H1 (cell line): ENCODE measurements around the gene NGFR. TPM values are rescaled to one million over a fixed set of nuclear protein-coding genes. Genes with fewer than 3 reads are reported as not detected.

Experiments
- CTCF ChIA-PET: fragments of 300-600 bp; sonication (Branson Sonifier 250); formaldehyde crosslinking; loops from one replicate; lab custom pipeline; 2021; ENCODE audit not compliant: partially characterized antibody; lab: Charles Lee
- POLR2A ChIA-PET: fragments of 300-600 bp; sonication (Branson Sonifier 250); formaldehyde crosslinking; loops from one replicate; lab custom pipeline; 2021; ENCODE audit warnings: inconsistent platforms; ENCODE audit not compliant: partially characterized antibody; lab: Charles Lee
- DNase-seq, 2 experiments: peaks; one replicate each; pipeline versions ENCODE4 v3.0.0 to v3.0.0-alpha.2; 2010 to 2022; ENCODE audit warnings: low spot score in 2 of 2, low read depth in 1 of 2, mixed read lengths in 1 of 2
- FAIRE-seq: peaks from 2 replicates; lab custom pipeline; 2011; peaks lifted over from hg19 to GRCh38; lab: Jason Lieb, UNC
- H2AFZ ChIP-seq: 2 replicates; pipeline ENCODE4 v1.8.1; 2012; ENCODE audit warnings: low read length, inconsistent platforms
- H2AK5ac ChIP-seq: 2 replicates; pipeline ENCODE4 v1.6.1; 2013; ENCODE audit warnings: low read depth, low read length
- H2BK120ac ChIP-seq: replicated peaks from 2 replicates; pipeline ENCODE3; 2013; ENCODE audit warnings: low read depth, low read length, inconsistent platforms
- H2BK12ac ChIP-seq: 2 replicates; pipeline ENCODE4 v1.6.1; 2013; ENCODE audit warnings: low read depth, low read length
- H2BK15ac ChIP-seq: 2 replicates; pipeline ENCODE4 v1.6.1; 2013; ENCODE audit warnings: low read length
- H2BK20ac ChIP-seq: 2 replicates; pipeline ENCODE4 v1.6.1; 2013; ENCODE audit warnings: low read length
- H2BK5ac ChIP-seq: 2 replicates; pipeline ENCODE4 v1.6.1; 2013; ENCODE audit warnings: low read depth, low read length
- H3K14ac ChIP-seq: 2 replicates; pipeline ENCODE4 v1.6.1; 2013; ENCODE audit warnings: inconsistent platforms; ENCODE audit not compliant: insufficient read length
- H3K18ac ChIP-seq: 2 replicates; pipeline ENCODE4 v1.6.1; 2013; ENCODE audit warnings: low read length; ENCODE audit errors: extremely low read depth
- H3K23ac ChIP-seq: 2 replicates; pipeline ENCODE4 v1.6.1; 2013; ENCODE audit warnings: inconsistent platforms; ENCODE audit not compliant: insufficient read length
- H3K23me2 ChIP-seq: 2 replicates; pipeline ENCODE4 v1.6.1; 2013; ENCODE audit warnings: low read depth, low read length
- H3K27ac ChIP-seq: 2 replicates; pipeline ENCODE4 v1.6.1; 2011; ENCODE audit warnings: low read depth, low read length, inconsistent platforms
- H3K27me3 ChIP-seq, 4 experiments: replicated peaks in 1 of 4; 1 replicate in 1 of 4; 2 replicates in 3 of 4; pipeline versions ENCODE4 v1.6.1 to v1.8.1; 2011 to 2013; ENCODE audit warnings: low read length in 3 of 4, mild to moderate bottlenecking in 3 of 4, inconsistent platforms in 2 of 4, mixed read lengths in 2 of 4, moderate library complexity in 1 of 4; ENCODE audit not compliant: control insufficient read depth in 3 of 4, insufficient read depth in 3 of 4; ENCODE audit errors: extremely low read depth in 1 of 4
- H3K36me3 ChIP-seq, 4 experiments: 2 replicates each; pipeline versions ENCODE4 v1.6.1 to v1.8.1; 2011 to 2013; ENCODE audit warnings: mild to moderate bottlenecking in 4 of 4, low read length in 3 of 4, moderate library complexity in 2 of 4, control low read depth in 1 of 4, inconsistent platforms in 1 of 4; ENCODE audit not compliant: insufficient read depth in 4 of 4, control insufficient read depth in 2 of 4
- H3K4ac ChIP-seq: replicated peaks from 2 replicates; pipeline ENCODE3; 2013; ENCODE audit warnings: low read length, low read depth, mixed read lengths, inconsistent platforms; ENCODE audit not compliant: insufficient read length
- H3K4me1 ChIP-seq, 4 experiments: replicated peaks in 1 of 4; 1 replicate in 1 of 4; 2 replicates in 3 of 4; pipeline versions ENCODE4 v1.6.1 to v1.8.1; 2011 to 2013; ENCODE audit warnings: low read length in 3 of 4, inconsistent platforms in 2 of 4, mixed read lengths in 1 of 4; ENCODE audit not compliant: insufficient read depth in 4 of 4, control insufficient read depth in 3 of 4
- H3K4me2 ChIP-seq, 2 experiments: 2 replicates each; pipeline versions ENCODE4 v1.6.1 to v1.8.1; 2011 to 2013; ENCODE audit warnings: low read depth in 2 of 2, low read length in 2 of 2, control low read depth in 1 of 2, inconsistent platforms in 1 of 2, mild to moderate bottlenecking in 1 of 2; ENCODE audit not compliant: insufficient read depth in 1 of 2
- H3K4me3 ChIP-seq, 4 experiments: fragments of 200-600, 300-600 bp in 1 of 4; sonication (generic), shearing (Covaris generic), sonication (Bioruptor Twin) in 1 of 4; 2 replicates each; pipeline versions ENCODE4 v1.5.1 to v1.8.1; 2011 to 2016; ENCODE audit warnings: low read length in 4 of 4, low read depth in 3 of 4, control low read depth in 2 of 4, inconsistent platforms in 2 of 4, mild to moderate bottlenecking in 2 of 4, mixed read lengths in 1 of 4, moderate library complexity in 1 of 4; ENCODE audit not compliant: insufficient read depth in 2 of 4; ENCODE audit errors: extremely low read depth in 1 of 4
- H3K56ac ChIP-seq: replicated peaks from 2 replicates; pipeline ENCODE3; 2013; ENCODE audit warnings: low read depth, mild to moderate bottlenecking, mixed read lengths, low read length, inconsistent platforms; ENCODE audit not compliant: insufficient read length
- H3K79me1 ChIP-seq: 2 replicates; pipeline ENCODE4 v1.6.1; 2013; ENCODE audit warnings: low read depth, low read length, control low read depth
- H3K79me2 ChIP-seq, 2 experiments: 2 replicates each; pipeline versions ENCODE4 v1.6.1 to v1.8.1; 2012 to 2013; ENCODE audit warnings: low read length in 2 of 2, mild to moderate bottlenecking in 2 of 2, inconsistent platforms in 1 of 2; ENCODE audit not compliant: insufficient read depth in 2 of 2, control insufficient read depth in 1 of 2
- H3K9ac ChIP-seq, 4 experiments: replicated peaks in 1 of 4; 1 replicate in 1 of 4; 2 replicates in 3 of 4; pipeline versions ENCODE4 v1.6.1 to v1.8.1; 2011 to 2013; ENCODE audit warnings: low read depth in 3 of 4, low read length in 3 of 4, control low read depth in 2 of 4, mild to moderate bottlenecking in 2 of 4, moderate library complexity in 2 of 4, inconsistent platforms in 1 of 4; ENCODE audit errors: extremely low read depth in 1 of 4
- H3K9me3 ChIP-seq, 2 experiments: 2 replicates each; pipeline versions ENCODE4 v1.6.1 to v1.8.1; 2012 to 2013; ENCODE audit warnings: mild to moderate bottlenecking in 2 of 2, moderate library complexity in 2 of 2, control low read depth in 1 of 2, inconsistent platforms in 1 of 2, low read depth in 1 of 2, low read length in 1 of 2, mixed read lengths in 1 of 2; ENCODE audit not compliant: insufficient read depth in 2 of 2
- H4K20me1 ChIP-seq, 2 experiments: replicated peaks in 1 of 2; 2 replicates each; pipeline versions ENCODE3 to v1.8.1; 2011 to 2013; ENCODE audit warnings: inconsistent platforms in 2 of 2, low read length in 2 of 2, mild to moderate bottlenecking in 1 of 2; ENCODE audit not compliant: insufficient read depth in 2 of 2, control insufficient read depth in 1 of 2
- H4K5ac ChIP-seq: 2 replicates; pipeline ENCODE4 v1.6.1; 2013; ENCODE audit warnings: low read length, low read depth, mixed read lengths, inconsistent platforms; ENCODE audit not compliant: insufficient read length
- H4K8ac ChIP-seq: 2 replicates; pipeline ENCODE4 v1.8.0; 2013; ENCODE audit warnings: mild to moderate bottlenecking, moderate library complexity, low read length, inconsistent platforms; ENCODE audit not compliant: insufficient read depth; ENCODE audit errors: extremely low read depth
- H4K91ac ChIP-seq: replicated peaks from 2 replicates; pipeline ENCODE3; 2013; ENCODE audit warnings: low read length, mixed read lengths, inconsistent platforms; ENCODE audit not compliant: insufficient read length
- E2F6 ChIP-seq: IDR thresholded peaks from 2 replicates; pipeline ENCODE4 v1.6.1; 2012; ENCODE audit warnings: inconsistent platforms
- EZH2 ChIP-seq: fragments of 200-600 bp; sonication (generic); IDR thresholded peaks from 2 replicates; pipeline ENCODE4 v1.7.1; 2012; ENCODE audit warnings: low read depth, mild to moderate bottlenecking, moderate library complexity, low read length, inconsistent platforms; ENCODE audit not compliant: severe bottlenecking
- KDM4A ChIP-seq: IDR thresholded peaks from one replicate; pipeline ENCODE4 v1.7.1; 2012; ENCODE audit warnings: low read depth, mild to moderate bottlenecking, moderate library complexity, low read length, inconsistent platforms; ENCODE audit not compliant: severe bottlenecking
- MAX ChIP-seq: IDR thresholded peaks from 2 replicates; pipeline ENCODE4 v1.6.1; 2012; ENCODE audit warnings: inconsistent platforms
- RAD21 ChIP-seq, 2 experiments: IDR thresholded peaks in 1 of 2; conservative IDR thresholded peaks in 1 of 2; 2 replicates each; pipeline ENCODE4 v1.6.1; 2011; ENCODE audit warnings: low read depth in 2 of 2, low read length in 2 of 2, improper control_type of control experiment in 1 of 2, inconsistent platforms in 1 of 2, mild to moderate bottlenecking in 1 of 2, moderate library complexity in 1 of 2
- SP4 ChIP-seq: IDR thresholded peaks from 2 replicates; pipeline ENCODE4 v1.6.1; 2012; ENCODE audit warnings: low read length, inconsistent platforms
- WGBS, 2 experiments: shearing (Covaris generic) in 1 of 2; methylation state at CpG; one replicate each; pipeline versions ENCODE4 v1.1.6 to v1.1.7; 2013 to 2015; ENCODE audit warnings: low lambda C conversion rate in 2 of 2, mixed read lengths in 2 of 2, inconsistent platforms in 1 of 2, low coverage in 1 of 2, missing lambda C conversion rate in 1 of 2; ENCODE audit not compliant: insufficient replicate concordance in 2 of 2, insufficient coverage in 1 of 2, insufficient read length in 1 of 2; ENCODE audit errors: extremely low coverage in 1 of 2, missing lambda C conversion rate in 1 of 2; 5-methylcytosine and 5-hydroxymethylcytosine counted together
- polyA plus RNA-seq, 7 experiments: library from polyadenylated mRNA; depleted of rRNA in 3 of 7; stranded (reverse) in 5 of 7; unstranded in 2 of 7; fragments of >200 nt in 5 of 7; fragments of 200-250 nt in 2 of 7; gene quantifications; 1 replicate in 5 of 7; 2 replicates in 1 of 7; 4 replicates in 1 of 7; pipeline versions ENCODE4 v1.2.1 to v1.2.3, GENCODE V29; 2011 to 2013; ENCODE audit warnings: missing spikeins in 2 of 7, mixed read lengths in 2 of 7
- total RNA-seq: library from RNA; stranded (reverse); fragmentation: NEBNext Ultra II Directional; extraction: Animal tissue kit (Norgen Biotek cat#: 25700); gene quantifications from 2 replicates; pipeline ENCODE4 v1.2.1, GENCODE V29; 2021

Gene NGFR
- total and polyA plus RNA-seq, 2 of the 8 experiments (the other 6 are each of a cell fraction or from before 2014, with no cell fraction given), result 8.1 to 10.3 TPM

- CTCF ChIA-PET, result interaction anchor here (0.7 to 4.2 kb wide), 13 partner anchors 8 to 86 kb away, joined by 3 to 37 read pairs (median 5); partner anchors contain the start of gene NGFR
These were observed 25.0 kb upstream of the NGFR start for GRCh38 chr17:49469831-49470810.

More at GRCh38 chr17:49469831-49470810, 25.0 kb upstream of the NGFR start:
- TF ChIP-seq EZH2 (peak; percentile 41), E2F6 (peak; percentile 46), SP4 (no peak), MAX (peak; percentile 58; the same call in 1 of the 2 replicates), RAD21 (IDR thresholded peaks at IDR 0.05 in 1 of 2, conservative IDR thresholded peaks at IDR 0.05 in 1 of 2; ENCODE audit: low read depth in 2 of 2, low read length in 2 of 2) (no peak), KDM4A (peak; percentile 87)
- TF ChIP-seq, all 59 proteins: peak for 4
- H3K23ac ChIP-seq, result no peak overlapping the region
- H3K4me1 ChIP-seq, result peaks cover 7 to 17% (median 12%) of the 10 kb centered on the region in 4 experiments
- peak overlapping the region in 1 of 4 experiments; percentile 57; a peak in 1 of 7 replicates for H3K9ac ChIP-seq
- H2BK5ac ChIP-seq, result no peak overlapping the region
- H3K79me1 ChIP-seq, result no peaks in the 10 kb centered on the region
- peak overlapping the region; percentile 60 for H3K18ac ChIP-seq
- FAIRE-seq (no peak), DNase-seq (peak in 1 of 2 experiments; percentile 80)
- no peaks in the 10 kb centered on the region for H3K79me2 ChIP-seq
- H2AK5ac ChIP-seq, result no peak overlapping the region
- peaks cover 3 to 35% (median 34%) of the 10 kb centered on the region in 4 experiments for H3K27me3 ChIP-seq
- 13% methylated on average over 33 of the region's 52 CpGs; no CpG with 5 or more reads in 1 of the 2 experiments for WGBS, 2 experiments
- H3K14ac ChIP-seq, result no peak overlapping the region
- H3K36me3 ChIP-seq, result no peaks in the 10 kb centered on the region
- no peak overlapping the region for H2BK120ac ChIP-seq
- H4K8ac ChIP-seq, result no peak overlapping the region; the same call in none of the 2 replicates
- no peak overlapping the region for H2BK15ac ChIP-seq
- no peak overlapping the region for H4K91ac ChIP-seq
- peak overlapping the region; percentile 91 for H3K4me2 ChIP-seq
- no peak overlapping the region for H4K5ac ChIP-seq
- H2BK12ac ChIP-seq, result peak overlapping the region; percentile 6; the same call in 1 of the 2 replicates
- H3K27ac ChIP-seq, result no peak overlapping the region
- no peak overlapping the region for H2BK20ac ChIP-seq
- peaks cover 11% of the 10 kb centered on the region for H3K23me2 ChIP-seq
- peak overlapping the region; percentile 45 to 73 (median 53) for H3K4me3 ChIP-seq
- no peak overlapping the region for H3K56ac ChIP-seq
- H4K20me1 ChIP-seq, result no peaks in the 10 kb centered on the region
- peaks cover 0 to 3% of the 10 kb centered on the region in 2 experiments; a peak in 1 of 4 replicates for H3K9me3 ChIP-seq
- peak overlapping the region; percentile 19; the same call in 1 of the 2 replicates for H2AFZ ChIP-seq
- POLR2A ChIA-PET, result interaction anchor here (0.6 to 3.5 kb wide), 4 partner anchors 16 to 56 kb away, joined by 3 to 13 read pairs (median 3); partner anchors contain the start of gene PHB1
- no peak overlapping the region for H3K4ac ChIP-seq
